Motor neuron (in vitro differentiated cells): ENCODE measurements around the gene RAB9B. TPM values are rescaled to one million over a fixed set of nuclear protein-coding genes. Genes with fewer than 3 reads are reported as not detected.

ENCODE experiments used
- ATAC-seq, 8 experiments: fragments of 200-7000 bp; cut with Tn5 transposase; replicated peaks in 6 of 8; 2 replicates each; pipeline ENCODE4 v1.8.0; 2021; ENCODE audit warnings: mild to moderate bottlenecking in 8 of 8, moderate library complexity in 8 of 8
- H3K27ac ChIP-seq, 2 donors: fragments of 250-450 bp; sonication (Bioruptor Pico); 2 replicates each; pipeline ENCODE4 v1.9.0; 2021; ENCODE audit warnings: antibody characterized with exemption in 2 of 2, mild to moderate bottlenecking in 2 of 2, moderate library complexity in 1 of 2
- H3K4me1 ChIP-seq, 2 donors: fragments of 250-450 bp; sonication (Bioruptor Pico); replicated peaks in 1 of 2; 2 replicates each; pipeline ENCODE4 v1.6.1; 2021; ENCODE audit warnings: antibody characterized with exemption in 2 of 2, mild to moderate bottlenecking in 2 of 2, moderate library complexity in 1 of 2
- H3K4me3 ChIP-seq, 5 donors: fragments of 250-450 bp; sonication (Bioruptor Pico); 2 replicates each; pipeline ENCODE4 v1.9.0; 2021; ENCODE audit warnings: antibody characterized with exemption in 5 of 5, mild to moderate bottlenecking in 5 of 5, moderate library complexity in 4 of 5
- whole genome bisulfite sequencing, 10 experiments: fragments of 450-650 bp; shearing (Covaris generic); methylation state at CpG; one replicate each; pipeline ENCODE4 v1.0.0; 2022; 5-methylcytosine and 5-hydroxymethylcytosine counted together
- in situ Hi-C, 9 experiments: fragments of 400-800 bp; cut with MboI; loops; one replicate each; pipeline ENCODE4 v1.15.0; 2021; ENCODE audit warnings: low sequenced_read_pairs in 9 of 9, low pct_unique_long_range_greater_than_20kb in 2 of 9; ENCODE audit not compliant: unreplicated experiment in 9 of 9
- total RNA-seq, 8 experiments: library from RNA; unstranded; fragments of 300-600 nt; gene quantifications; 2 replicates each; pipeline versions ENCODE4 v1.2.3 to v1.2.4, GENCODE V29; 2022

The RAB9B gene
- 10 to 100 TPM in 1 of 8 experiments, 1 to 10 TPM in 4, under 1 TPM in 3; 0.15 to 12.7 (median 6.5) TPM for total RNA-seq

GRCh38 chrX:103831803-103832544, at the start of gene RAB9B:
Gene RAB9B (minus strand): TSS chrX:103832257. CDS start chrX:103825784, 6,473 bp downstream.
- in situ Hi-C loops, result loop anchor here in 4 of 9 experiments (25.0 kb wide), 3 partner anchors 105 to 305 kb away; partner anchors contain the start of gene ZCCHC18 (in 1 of the 4)
- peak; percentile 93 to 96 (median 94) for ATAC-seq
- Histone ChIP-seq H3K4me1 (peaks cover 3% of the 10 kb centered on the region in 2 donors), H3K4me3 (peak within 1 kb of the TSS; percentile 48 to 54 (median 50)), H3K27ac (peak within 1 kb of the TSS; percentile 74 to 83)
- 0 to 42% (median 10%) methylated on average over 1 to 4 of the region's 54 CpGs; no CpG with 5 or more reads in 6 of the 10 experiments for WGBS, 10 experiments

GRCh38 chrX:103879339-103879738, 47.3 kb upstream of the RAB9B start:
- no peak for ATAC-seq
- H3K27ac ChIP-seq, result no peak overlapping the region
- WGBS, 10 experiments, result 20 to 100% (median 80%) methylated on average over 1 to 2 of the region's 2 CpGs; no CpG with 5 or more reads in 7 of the 10 experiments
- in situ Hi-C loops, result no loop called here
- H3K4me1 ChIP-seq, result no peaks in the 10 kb centered on the region
- no peak overlapping the region for H3K4me3 ChIP-seq

- Histone ChIP-seq H3K4me1 (no peaks in the 10 kb centered on the region), H3K4me3 (no peak overlapping the region), H3K27ac (no peak overlapping the region)
- in situ Hi-C loops, result no loop called here
- 0 to 87% (median 60%) methylated on average over 1 to 5 of the region's 8 CpGs; no CpG with 5 or more reads in 3 of the 10 experiments for WGBS, 10 experiments
- no peak for ATAC-seq
Measured at GRCh38 chrX:103878466-103879122, 46.5 kb upstream of the RAB9B start.

- no peak for ATAC-seq
- WGBS, 10 experiments, result 0 to 38% methylated on average over 1 to 3 of the region's 3 CpGs; no CpG with 5 or more reads in 8 of the 10 experiments
- Histone ChIP-seq H3K4me1 (no peaks in the 10 kb centered on the region), H3K4me3 (no peak overlapping the region), H3K27ac (no peak overlapping the region)
- in situ Hi-C loops, result no loop called here
Measured at GRCh38 chrX:103877571-103877970, 45.5 kb upstream of the RAB9B start.

GRCh38 chrX:103864886-103865534, 33.0 kb upstream of the RAB9B start:
- in situ Hi-C loops, result no loop called here
- WGBS, 10 experiments, result 13 to 100% (median 43%) methylated on average over 1 to 4 of the region's 5 CpGs; no CpG with 5 or more reads in 4 of the 10 experiments
- H3K27ac ChIP-seq, result no peak overlapping the region
- no peaks in the 10 kb centered on the region for H3K4me1 ChIP-seq
- no peak overlapping the region for H3K4me3 ChIP-seq
- ATAC-seq, result no peak

- Histone ChIP-seq H3K4me1 (no peaks in the 10 kb centered on the region), H3K4me3 (no peak overlapping the region), H3K27ac (no peak overlapping the region)
- 10 to 100% (median 69%) methylated on average over 1 to 3 of the region's 3 CpGs; no CpG with 5 or more reads in 3 of the 10 experiments for WGBS, 10 experiments
- no peak for ATAC-seq
- in situ Hi-C loops, result no loop called here
Measured at GRCh38 chrX:103864149-103864548, 32.1 kb upstream of the RAB9B start.

- H3K4me1 ChIP-seq, result no peaks in the 10 kb centered on the region
- H3K27ac ChIP-seq, result no peak overlapping the region
- no peak overlapping the region for H3K4me3 ChIP-seq
- in situ Hi-C loops, result no loop called here
- no peak for ATAC-seq
Measured at GRCh38 chrX:103861200-103861599, 29.1 kb upstream of the RAB9B start.

- no peak for ATAC-seq
- WGBS, 10 experiments, result 0 to 100% (median 78%) methylated on average over 1 of the region's 1 CpG; no CpG with 5 or more reads in 6 of the 10 experiments
- in situ Hi-C loops, result loop anchor here in 4 of 9 experiments (25.0 kb wide), 3 partner anchors 88 to 288 kb away; partner anchors contain the start of gene ZCCHC18 (in 1 of the 4)
Measured at GRCh38 chrX:103849558-103849957, 17.5 kb upstream of the RAB9B start.

GRCh38 chrX:103847174-103847870, 15.3 kb upstream of the RAB9B start:
- no peak for ATAC-seq
- in situ Hi-C loops, result loop anchor here in 4 of 9 experiments (25.0 kb wide), 3 partner anchors 90 to 290 kb away; partner anchors contain the start of gene ZCCHC18 (in 1 of the 4)
- no peak overlapping the region for H3K4me3 ChIP-seq
- peaks cover 0 to 2% of the 10 kb centered on the region in 2 donors for H3K4me1 ChIP-seq
- 0 to 50% (median 40%) methylated on average over 1 to 5 of the region's 5 CpGs; no CpG with 5 or more reads in 5 of the 10 experiments for WGBS, 10 experiments
- H3K27ac ChIP-seq, result no peak overlapping the region

More at GRCh38 chrX:103849558-103849957, 17.5 kb upstream of the RAB9B start:
- Histone ChIP-seq H3K4me1 (peaks cover 0 to 2% of the 10 kb centered on the region in 2 donors), H3K27ac (no peak overlapping the region), H3K4me3 (no peak overlapping the region)

- H3K27ac ChIP-seq, result no peak overlapping the region
- peak in 1 of 8 experiments; percentile 49 for ATAC-seq
- peaks cover 0 to 2% of the 10 kb centered on the region in 2 donors for H3K4me1 ChIP-seq
- H3K4me3 ChIP-seq, result no peak overlapping the region
- in situ Hi-C loops, result loop anchor here in 4 of 9 experiments (25.0 kb wide), 3 partner anchors 91 to 291 kb away; partner anchors contain the start of gene ZCCHC18 (in 1 of the 4)
Measured at GRCh38 chrX:103846386-103846785, 14.3 kb upstream of the RAB9B start.

GRCh38 chrX:103845165-103845653, 13.2 kb upstream of the RAB9B start:
- 0 to 8% (median 0%) methylated on average over 1 to 4 of the region's 4 CpGs; no CpG with 5 or more reads in 2 of the 10 experiments for whole genome bisulfite sequencing, 10 experiments
- in situ Hi-C loops, result loop anchor here in 4 of 9 experiments (25.0 kb wide), 3 partner anchors 92 to 292 kb away; partner anchors contain the start of gene ZCCHC18 (in 1 of the 4)
- peak; percentile 52 to 84 (median 78) for ATAC-seq
- H3K27ac ChIP-seq, result no peak overlapping the region
- peaks cover 0 to 2% of the 10 kb centered on the region in 2 donors for H3K4me1 ChIP-seq
- H3K4me3 ChIP-seq, result peak overlapping the region in 2 of 5 donors; percentile 15 to 24

- WGBS, 10 experiments, result 0 to 80% (median 31%) methylated on average over 1 of the region's 1 CpG; no CpG with 5 or more reads in 6 of the 10 experiments
- Histone ChIP-seq H3K4me3 (no peak overlapping the region), H3K27ac (no peak overlapping the region), H3K4me1 (no peaks in the 10 kb centered on the region)
- no peak for ATAC-seq
- in situ Hi-C loops, result loop anchor here in 4 of 9 experiments (25.0 kb wide), 3 partner anchors 98 to 298 kb away; partner anchors contain the start of gene ZCCHC18 (in 1 of the 4)
Measured at GRCh38 chrX:103839404-103839803, 7.3 kb upstream of the RAB9B start.
